ENCODE results near the gene ZDHHC11B. TPM values are rescaled to one million over a fixed set of nuclear protein-coding genes. Genes with fewer than 3 reads are reported as not detected.

The ZDHHC11B gene
- total RNA-seq, 4 donors from 2014 or later = 2.2 to 11.7 (median 6.2) TPM

- TF ChIP-seq CTCF (IDR thresholded peaks at IDR 0.05) (peak in 1 of 3 experiments; percentile 17), EP300 (IDR thresholded peaks at IDR 0.05) (no peak), POLR2A (IDR thresholded peaks at IDR 0.05; ENCODE audit: low read depth) (no peak), POLR2AphosphoS5 (IDR thresholded peaks at IDR 0.05) (peak; percentile 44 to 73)
- intact Hi-C loops (cut with DNase I) = no loop called here
- Histone ChIP-seq H3K36me3 (peaks cover 0 to 20% (median 15%) of the 10 kb centered on the region in 4 donors), H3K4me3 (peak overlapping the region; percentile 10 to 44 (median 29)), H3K27me3 (no peaks in the 10 kb centered on the region), H3K27ac (replicated peaks in 1 of 4) (peak overlapping the region; percentile 47 to 80 (median 76)), H3K4me1 (peaks cover 39 to 50% (median 47%) of the 10 kb centered on the region in 4 donors), H3K9me3 (no peaks in the 10 kb centered on the region)
- 45% methylated on average over 33 of the region's 33 CpGs for WGBS
- no peak for DNase-seq (ENCODE audit: extremely low spot score)
Observed at GRCh38 chr5:759111-759751, 25.3 kb downstream of the ZDHHC11B start.

- peaks cover 39 to 50% (median 47%) of the 10 kb centered on the region in 4 donors for H3K4me1 ChIP-seq
- DNase-seq (ENCODE audit: extremely low spot score) = no peak
- TF ChIP-seq POLR2A (IDR thresholded peaks at IDR 0.05; ENCODE audit: low read depth) = no peak
- no peak for TF ChIP-seq POLR2AphosphoS5 (IDR thresholded peaks at IDR 0.05)
- TF ChIP-seq CTCF (IDR thresholded peaks at IDR 0.05) = no peak
- no peak for TF ChIP-seq EP300 (IDR thresholded peaks at IDR 0.05)
- H3K27ac ChIP-seq (replicated peaks in 1 of 4) = peak overlapping the region; percentile 47 to 80 (median 76)
- WGBS = 60% methylated on average over 15 of the region's 15 CpGs
- peak overlapping the region; percentile 10 to 44 (median 29) for H3K4me3 ChIP-seq
- intact Hi-C loops (cut with DNase I) = no loop called here
- H3K9me3 ChIP-seq = no peaks in the 10 kb centered on the region
- H3K27me3 ChIP-seq = no peaks in the 10 kb centered on the region
- H3K36me3 ChIP-seq = peaks cover 0 to 14% (median 10%) of the 10 kb centered on the region in 4 donors
Observed at GRCh38 chr5:758698-759053, 25.9 kb downstream of the ZDHHC11B start.

- no peak for DNase-seq (ENCODE audit: extremely low spot score)
- intact Hi-C loops (cut with DNase I) = no loop called here
- Histone ChIP-seq H3K4me3 (peak overlapping the region in 1 of 4 donors; percentile 44), H3K9me3 (no peaks in the 10 kb centered on the region), H3K36me3 (peaks cover 0 to 9% (median 8%) of the 10 kb centered on the region in 4 donors), H3K27me3 (no peaks in the 10 kb centered on the region), H3K4me1 (peaks cover 39 to 50% (median 47%) of the 10 kb centered on the region in 4 donors), H3K27ac (replicated peaks in 1 of 4) (peak overlapping the region; percentile 47 to 80 (median 76))
- 67% methylated on average over 20 of the region's 21 CpGs for WGBS
- TF ChIP-seq CTCF (IDR thresholded peaks at IDR 0.05) (no peak), POLR2AphosphoS5 (IDR thresholded peaks at IDR 0.05) (peak; percentile 10 to 66)
Observed at GRCh38 chr5:757931-758697, 26.4 kb downstream of the ZDHHC11B start.

- H3K27me3 ChIP-seq = no peaks in the 10 kb centered on the region
- no peak for DNase-seq (ENCODE audit: extremely low spot score)
- WGBS = 69% methylated on average over 14 of the region's 15 CpGs
- no peaks in the 10 kb centered on the region for H3K9me3 ChIP-seq
- peaks cover 0 to 9% (median 8%) of the 10 kb centered on the region in 4 donors for H3K36me3 ChIP-seq
- intact Hi-C loops (cut with DNase I) = no loop called here
- no peak overlapping the region for H3K4me3 ChIP-seq
- H3K27ac ChIP-seq (replicated peaks in 1 of 4) = peak overlapping the region; percentile 47 to 80 (median 76)
- peaks cover 39 to 49% (median 47%) of the 10 kb centered on the region in 4 donors for H3K4me1 ChIP-seq
- no peak for TF ChIP-seq EP300 (IDR thresholded peaks at IDR 0.05)
- no peak for TF ChIP-seq POLR2A (IDR thresholded peaks at IDR 0.05; ENCODE audit: low read depth)
- TF ChIP-seq POLR2AphosphoS5 (IDR thresholded peaks at IDR 0.05) = no peak
- no peak for TF ChIP-seq CTCF (IDR thresholded peaks at IDR 0.05)
Observed at GRCh38 chr5:757346-757930, 27.1 kb downstream of the ZDHHC11B start.

Measured in esophagus muscularis mucosa (tissue), 4 donors.